ENCODE measurements around the gene NLGN1. TPM values are rescaled to one million over a fixed set of nuclear protein-coding genes. Genes with fewer than 3 reads are reported as not detected.

Gene NLGN1
- total RNA-seq, 3 donors from 2014 or later (not counting 1 experiment from before 2014, with no cell fraction given) = not detected

DNA sequence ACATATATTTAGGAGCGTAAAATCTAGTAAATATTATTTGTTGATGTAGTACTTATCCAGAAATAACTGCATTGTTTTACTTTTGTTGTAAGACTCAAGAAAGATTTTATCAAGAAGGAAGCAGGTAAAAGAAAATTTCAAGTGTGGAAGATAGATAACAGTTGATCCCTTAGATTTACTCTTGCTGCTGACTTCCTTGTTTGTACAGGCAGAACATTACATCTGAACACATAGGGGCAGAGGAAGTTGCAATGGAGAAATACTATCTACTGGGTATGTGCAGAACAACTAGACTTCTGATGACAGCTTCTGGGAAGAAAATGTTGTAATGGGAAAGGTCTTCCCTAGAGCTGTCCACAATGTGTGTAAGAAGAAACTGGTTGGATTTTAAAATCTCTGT is 350.6 kb downstream of the NLGN1 start:
- WGBS (ENCODE audit: insufficient coverage) = 67% methylated on average over 1 of the region's 1 CpG
- ATAC-seq = no peak
- H3K9me3 Mint-ChIP-seq = peaks cover 2 to 8% of the 10 kb centered on the region in 2 donors

DNA sequence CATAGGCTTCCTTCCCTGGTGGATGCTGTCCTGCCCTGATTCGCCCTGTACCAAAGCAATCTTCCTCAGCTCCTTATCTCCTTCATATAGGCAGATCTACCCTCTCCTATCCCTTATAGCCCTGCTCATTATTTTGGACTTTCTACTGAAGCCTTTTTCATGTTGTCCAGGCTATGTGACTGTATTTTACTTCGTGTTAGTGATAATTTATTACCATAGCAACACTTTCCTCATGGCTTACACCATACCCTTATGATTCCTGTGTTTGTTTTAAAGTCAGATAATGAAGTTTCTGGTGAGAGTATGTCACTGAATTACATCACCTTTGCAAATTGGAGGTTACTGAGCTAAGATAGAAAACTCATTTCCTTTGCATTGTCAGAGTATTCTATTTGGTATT is 352.6 kb downstream of the NLGN1 start:
- ATAC-seq = no peak

More for the DNA sequence above, 350.6 kb downstream of the NLGN1 start:
- no peaks in the 10 kb centered on the region for H3K27me3 Mint-ChIP-seq (ENCODE audit: low read depth in 2 of 2)
- TF ChIP-seq CTCF (IDR thresholded peaks at IDR 0.05) = no peak
- H3K4me1 Mint-ChIP-seq = no peaks in the 10 kb centered on the region
- Histone ChIP-seq H3K4me1 (ENCODE audit: control insufficient read depth, insufficient read depth, low read length) (no peaks in the 10 kb centered on the region), H3K9me3 (ENCODE audit: control insufficient read depth, insufficient read depth, low read length) (no peaks in the 10 kb centered on the region), H3K27ac (ENCODE audit: low read length) (no peak overlapping the region), H3K27me3 (ENCODE audit: control insufficient read depth, insufficient read depth, low read length) (no peaks in the 10 kb centered on the region), H3K36me3 (ENCODE audit: control insufficient read depth, insufficient read depth, low read length) (no peaks in the 10 kb centered on the region), H3K4me3 (ENCODE audit: low read length) (no peak overlapping the region)
- H3K36me3 Mint-ChIP-seq = no peaks in the 10 kb centered on the region
- H3K4me3 Mint-ChIP-seq = no peak overlapping the region
- DNase-seq = no peak
- intact Hi-C loops (cut with micrococcal nuclease) = no loop called here
- no peak overlapping the region for H3K27ac Mint-ChIP-seq

GRCh38 chr3:173750591-173750990 is 353.0 kb downstream of the NLGN1 start:
- DNase-seq = no peak
- no peak for ATAC-seq
- no peak overlapping the region for H3K27ac ChIP-seq (ENCODE audit: low read length)
- Mint-ChIP-seq H3K4me1 (no peaks in the 10 kb centered on the region), H3K27ac (no peak overlapping the region), H3K9me3 (peaks cover 4% of the 10 kb centered on the region in 2 donors), H3K27me3 (ENCODE audit: low read depth in 2 of 2) (no peaks in the 10 kb centered on the region), H3K4me3 (no peak overlapping the region), H3K36me3 (no peaks in the 10 kb centered on the region)
- H3K4me3 ChIP-seq (ENCODE audit: low read length) = no peak overlapping the region
- no peak for TF ChIP-seq CTCF (IDR thresholded peaks at IDR 0.05)
- peaks cover 4% of the 10 kb centered on the region for H3K9me3 ChIP-seq (ENCODE audit: control insufficient read depth, insufficient read depth, low read length)
- intact Hi-C loops (cut with micrococcal nuclease) = no loop called here
- H3K4me1 ChIP-seq (ENCODE audit: control insufficient read depth, insufficient read depth, low read length) = no peaks in the 10 kb centered on the region
- H3K36me3 ChIP-seq (ENCODE audit: control insufficient read depth, insufficient read depth, low read length) = no peaks in the 10 kb centered on the region
- WGBS (ENCODE audit: insufficient coverage) = 73% methylated on average over 1 of the region's 1 CpG
- H3K27me3 ChIP-seq (ENCODE audit: control insufficient read depth, insufficient read depth, low read length) = no peaks in the 10 kb centered on the region

More for the DNA sequence above, 352.6 kb downstream of the NLGN1 start:
- Histone ChIP-seq H3K27ac (ENCODE audit: low read length) (no peak overlapping the region), H3K27me3 (ENCODE audit: control insufficient read depth, insufficient read depth, low read length) (no peaks in the 10 kb centered on the region), H3K36me3 (ENCODE audit: control insufficient read depth, insufficient read depth, low read length) (no peaks in the 10 kb centered on the region), H3K9me3 (ENCODE audit: control insufficient read depth, insufficient read depth, low read length) (peaks cover 4% of the 10 kb centered on the region), H3K4me1 (ENCODE audit: control insufficient read depth, insufficient read depth, low read length) (no peaks in the 10 kb centered on the region), H3K4me3 (ENCODE audit: low read length) (no peak overlapping the region)
- Mint-ChIP-seq H3K36me3 (no peaks in the 10 kb centered on the region), H3K9me3 (peaks cover 4% of the 10 kb centered on the region in 2 donors), H3K27ac (no peak overlapping the region), H3K4me1 (no peaks in the 10 kb centered on the region), H3K27me3 (ENCODE audit: low read depth in 2 of 2) (no peaks in the 10 kb centered on the region), H3K4me3 (no peak overlapping the region)
- WGBS (ENCODE audit: insufficient coverage) = 82% methylated on average over 1 of the region's 2 CpGs
- TF ChIP-seq CTCF (IDR thresholded peaks at IDR 0.05) = no peak
- intact Hi-C loops (cut with micrococcal nuclease) = no loop called here
- DNase-seq = no peak

DNA sequence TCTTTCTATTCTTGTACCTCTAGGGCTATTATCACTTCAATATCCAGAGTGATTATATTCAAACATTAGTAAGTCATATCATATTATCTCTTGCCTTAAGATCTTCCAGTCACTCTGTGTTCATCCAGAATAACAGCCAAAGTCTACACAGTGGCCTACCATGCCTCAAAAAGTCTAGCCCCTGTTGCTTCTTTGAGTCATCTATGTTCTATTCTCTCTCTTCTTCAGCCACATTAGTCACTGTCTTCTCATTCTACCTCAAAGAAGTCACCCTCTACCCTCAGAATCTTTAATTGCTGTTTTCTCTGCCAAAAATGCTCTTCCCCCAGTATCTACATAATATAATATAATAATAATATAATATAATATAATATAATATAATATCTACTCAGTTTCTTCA is 356.0 kb downstream of the NLGN1 start:
- Mint-ChIP-seq H3K9me3 (peaks cover 3 to 5% of the 10 kb centered on the region in 2 donors), H3K4me3 (no peak overlapping the region), H3K36me3 (no peaks in the 10 kb centered on the region), H3K27me3 (ENCODE audit: low read depth in 2 of 2) (no peaks in the 10 kb centered on the region), H3K27ac (no peak overlapping the region), H3K4me1 (no peaks in the 10 kb centered on the region)
- no peak for ATAC-seq
- Histone ChIP-seq H3K9me3 (ENCODE audit: control insufficient read depth, insufficient read depth, low read length) (peaks cover 4% of the 10 kb centered on the region), H3K4me1 (ENCODE audit: control insufficient read depth, insufficient read depth, low read length) (no peaks in the 10 kb centered on the region), H3K27me3 (ENCODE audit: control insufficient read depth, insufficient read depth, low read length) (no peaks in the 10 kb centered on the region), H3K4me3 (ENCODE audit: low read length) (no peak overlapping the region), H3K27ac (ENCODE audit: low read length) (no peak overlapping the region), H3K36me3 (ENCODE audit: control insufficient read depth, insufficient read depth, low read length) (no peaks in the 10 kb centered on the region)
- TF ChIP-seq CTCF (IDR thresholded peaks at IDR 0.05) = no peak
- DNase-seq = no peak
- intact Hi-C loops (cut with micrococcal nuclease) = no loop called here
